Esophagus (tissue), 2 donors: Measurements from ENCODE around the gene PBX3. TPM values are rescaled to one million over a fixed set of nuclear protein-coding genes. Genes with fewer than 3 reads are reported as not detected.

Experiments used
- H3K27ac ChIP-seq, 2 donors: one replicate each; pipeline ENCODE4 v1.5.1; 2013; ENCODE audit warnings: low read depth in 2 of 2, mild to moderate bottlenecking in 2 of 2, inconsistent platforms in 1 of 2, low read length in 1 of 2, moderate library complexity in 1 of 2
- H3K27me3 ChIP-seq, 2 donors: one replicate each; pipeline ENCODE4 v1.6.1; 2013; ENCODE audit warnings: low read length in 2 of 2, control low read depth in 1 of 2, mild to moderate bottlenecking in 1 of 2; ENCODE audit not compliant: insufficient read depth in 2 of 2, control insufficient read depth in 1 of 2
- H3K36me3 ChIP-seq, 2 donors: one replicate each; pipeline ENCODE4 v1.6.1; 2013; ENCODE audit warnings: low read length in 1 of 2; ENCODE audit not compliant: control insufficient read depth in 2 of 2, insufficient read depth in 2 of 2
- H3K4me1 ChIP-seq, 2 donors: one replicate each; pipeline ENCODE4 v1.6.1; 2013; ENCODE audit warnings: low read length in 1 of 2; ENCODE audit not compliant: control insufficient read depth in 2 of 2, insufficient read depth in 2 of 2
- H3K4me3 ChIP-seq, 2 donors: one replicate each; pipeline ENCODE4 v1.5.1; 2013; ENCODE audit warnings: low read length in 2 of 2, mild to moderate bottlenecking in 2 of 2, low read depth in 1 of 2, moderate library complexity in 1 of 2
- H3K9me3 ChIP-seq, 2 donors: one replicate each; pipeline ENCODE4 v1.6.1; 2013; ENCODE audit warnings: mild to moderate bottlenecking in 2 of 2, low read depth in 1 of 2, low read length in 1 of 2, moderate library complexity in 1 of 2; ENCODE audit not compliant: control insufficient read depth in 2 of 2, insufficient read depth in 1 of 2
- WGBS, 2 donors: extraction: QIAGEN DNeasy Blood & Tissue Kit; methylation state at CpG; one replicate each; pipeline ENCODE4 v1.1.7; 2013; 5-methylcytosine and 5-hydroxymethylcytosine counted together
- polyA plus RNA-seq, 2 donors: library from polyadenylated mRNA; stranded (reverse); fragments of 200-250 nt; gene quantifications; one replicate each; pipeline ENCODE4 v1.2.3, GENCODE V29; 2013
- donor health status: healthy with polysubstance abuse.
- donor health status: Bipolar disorder and iron deficiency.

Gene PBX3
- polyA plus RNA-seq, 2 donors, result 3.5 to 6.9 TPM

DNA sequence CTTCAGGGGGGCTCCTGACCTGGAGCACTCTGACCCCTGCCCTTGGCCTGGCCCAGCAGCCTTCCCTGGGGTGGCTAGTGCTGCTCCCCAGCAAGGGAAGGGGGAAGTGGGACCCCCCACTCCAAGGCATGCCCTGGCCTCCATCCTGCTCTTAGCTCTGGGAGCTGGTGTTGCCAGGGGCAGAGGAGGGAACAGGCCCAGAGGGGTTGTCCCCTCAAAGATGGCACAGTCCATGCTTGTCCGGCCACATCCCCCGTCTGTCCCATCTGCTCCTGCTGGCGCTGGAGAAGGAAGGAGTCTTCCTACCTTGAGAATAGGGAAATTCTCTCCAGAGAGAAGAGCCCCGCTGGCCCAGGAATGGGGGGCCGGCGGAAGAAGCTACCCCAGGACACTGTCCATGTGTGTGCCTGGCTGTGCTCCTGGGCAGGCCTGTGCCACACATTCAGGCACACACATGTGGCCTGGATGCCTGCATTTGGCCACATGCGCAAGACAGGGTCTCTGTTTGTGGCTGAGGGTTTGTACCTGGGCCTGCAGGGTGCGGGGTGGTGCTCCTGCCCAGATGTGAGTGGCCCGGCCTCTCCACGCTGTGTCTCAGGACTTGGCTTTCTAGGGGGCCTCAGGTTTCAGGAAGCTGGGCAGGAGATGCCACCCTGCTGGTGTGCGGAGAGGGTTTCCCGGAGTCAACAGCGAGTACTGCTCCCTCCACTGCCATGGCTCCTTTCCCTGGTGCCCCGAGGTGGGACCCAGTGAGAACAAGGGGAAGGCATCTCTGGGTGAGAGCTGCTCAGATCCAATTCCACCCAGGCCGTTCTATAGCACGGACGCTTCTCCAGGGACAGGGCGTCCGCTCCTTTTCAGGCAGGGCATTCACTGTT is 247.1 kb downstream of the PBX3 start:
- H3K36me3 ChIP-seq, result no peaks in the 10 kb centered on the region
- H3K4me3 ChIP-seq, result no peak overlapping the region
- 93 to 95% methylated on average over 19 of the region's 19 CpGs for WGBS, 2 donors
- H3K9me3 ChIP-seq, result no peaks in the 10 kb centered on the region
- H3K4me1 ChIP-seq, result no peaks in the 10 kb centered on the region
- H3K27me3 ChIP-seq, result no peaks in the 10 kb centered on the region
- no peak overlapping the region for H3K27ac ChIP-seq

DNA sequence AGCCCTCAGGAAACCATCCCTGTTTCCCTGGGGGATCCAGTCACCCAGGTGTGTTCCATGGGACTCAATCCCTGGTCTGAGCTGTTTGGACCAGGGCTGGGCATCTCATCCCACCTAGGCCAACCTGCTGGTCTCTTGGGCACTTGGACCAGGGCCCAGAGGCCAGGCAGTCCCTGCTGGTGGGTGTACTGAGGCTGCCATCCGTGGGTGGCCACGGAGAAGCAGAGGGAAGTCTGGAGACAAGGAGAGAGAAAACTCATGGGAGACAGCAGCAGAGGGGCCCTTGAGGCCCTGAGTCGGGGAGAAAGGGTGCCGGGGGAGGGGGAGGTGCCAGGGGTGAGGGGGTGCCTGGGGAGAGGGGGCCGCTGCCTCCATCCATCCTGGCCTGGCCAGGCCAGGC is 247.8 kb downstream of the PBX3 start:
- Histone ChIP-seq H3K4me3 (no peak overlapping the region), H3K27me3 (no peaks in the 10 kb centered on the region), H3K9me3 (no peaks in the 10 kb centered on the region), H3K27ac (no peak overlapping the region), H3K36me3 (no peaks in the 10 kb centered on the region), H3K4me1 (no peaks in the 10 kb centered on the region)
- WGBS, 2 donors, result 83 to 86% methylated on average over 5 of the region's 5 CpGs

DNA sequence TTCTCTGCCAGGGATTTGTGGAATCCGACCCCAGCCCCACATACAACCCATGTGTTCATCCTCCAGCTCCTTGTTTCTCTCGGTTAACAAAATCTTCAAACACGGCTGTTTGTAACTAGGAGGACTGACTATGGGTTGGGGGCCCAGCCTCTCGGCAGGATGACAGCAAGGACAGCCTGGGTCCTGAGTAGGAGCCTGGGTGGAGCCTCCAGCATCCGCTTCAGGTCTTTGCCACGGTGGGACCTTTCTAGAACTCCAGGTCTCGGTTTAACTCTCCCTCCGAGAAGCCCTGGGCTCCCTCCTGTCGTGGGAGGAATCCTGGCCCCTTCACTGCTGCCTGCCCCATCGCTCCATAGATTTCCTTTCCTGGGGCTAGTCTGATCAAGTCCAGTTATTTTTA is 248.5 kb downstream of the PBX3 start:
- 85 to 87% methylated on average over 10 of the region's 10 CpGs for WGBS, 2 donors
- no peaks in the 10 kb centered on the region for H3K4me1 ChIP-seq
- H3K27ac ChIP-seq, result no peak overlapping the region
- H3K4me3 ChIP-seq, result no peak overlapping the region
- no peaks in the 10 kb centered on the region for H3K9me3 ChIP-seq
- H3K27me3 ChIP-seq, result no peaks in the 10 kb centered on the region
- H3K36me3 ChIP-seq, result no peaks in the 10 kb centered on the region

DNA sequence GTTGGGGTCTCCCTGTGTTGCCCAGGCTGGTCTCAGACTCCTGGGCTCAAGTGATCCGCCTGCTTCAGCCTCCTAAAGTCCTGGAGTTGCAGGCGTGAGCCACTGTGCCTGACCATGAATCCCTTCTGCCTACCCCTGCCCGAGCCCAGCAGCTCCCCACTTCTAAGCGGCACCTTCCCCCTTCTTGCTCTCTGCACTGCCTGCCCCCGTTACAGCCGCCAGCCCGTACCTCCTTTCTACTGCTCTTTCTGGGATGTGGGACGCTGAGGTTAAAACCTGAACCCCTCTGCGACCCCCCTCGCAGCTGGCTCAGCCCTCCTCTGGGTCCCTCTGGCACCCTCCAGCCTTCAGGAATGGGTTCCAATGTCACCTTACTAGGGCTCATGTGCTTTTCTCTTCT is 249.6 kb downstream of the PBX3 start:
- H3K4me1 ChIP-seq, result no peaks in the 10 kb centered on the region
- no peaks in the 10 kb centered on the region for H3K27me3 ChIP-seq
- WGBS, 2 donors, result 85 to 92% methylated on average over 10 of the region's 10 CpGs
- no peaks in the 10 kb centered on the region for H3K36me3 ChIP-seq
- H3K4me3 ChIP-seq, result no peak overlapping the region
- H3K9me3 ChIP-seq, result no peaks in the 10 kb centered on the region
- no peak overlapping the region for H3K27ac ChIP-seq

DNA sequence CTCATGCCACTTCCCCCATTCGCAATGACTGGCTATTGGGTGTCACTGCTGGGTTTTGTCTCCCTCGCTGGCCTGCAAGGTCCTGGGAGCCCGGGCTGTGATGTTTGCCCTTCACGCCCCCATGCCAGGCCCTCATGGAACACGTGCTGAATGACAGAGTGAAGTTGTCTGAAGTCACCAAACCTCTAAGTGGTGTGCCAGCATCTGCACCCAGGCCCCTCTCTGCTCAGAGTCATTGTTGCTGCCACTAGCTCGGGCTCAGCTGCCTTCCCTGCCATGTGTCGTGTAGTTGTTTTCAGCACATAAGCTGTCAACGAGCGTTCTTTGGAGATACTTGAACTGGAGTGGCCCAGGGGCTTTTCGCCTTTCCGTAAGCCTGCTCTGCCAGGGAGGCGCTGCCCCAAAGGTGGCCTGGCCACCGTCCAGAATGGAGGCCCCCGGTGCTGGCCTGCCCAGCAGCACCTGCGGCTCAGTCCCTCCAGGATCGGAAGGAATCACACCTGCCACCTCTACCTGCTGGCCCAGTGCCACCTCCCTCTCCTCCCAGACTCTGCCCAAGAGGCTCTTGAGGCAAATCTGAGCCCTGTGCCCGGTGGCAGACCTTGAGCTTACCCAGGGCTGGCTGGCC is 250.1 kb downstream of the PBX3 start:
- H3K27me3 ChIP-seq, result no peaks in the 10 kb centered on the region
- no peaks in the 10 kb centered on the region for H3K4me1 ChIP-seq
- 74 to 75% methylated on average over 17 of the region's 17 CpGs for WGBS, 2 donors
- H3K27ac ChIP-seq, result no peak overlapping the region
- H3K9me3 ChIP-seq, result no peaks in the 10 kb centered on the region
- H3K36me3 ChIP-seq, result no peaks in the 10 kb centered on the region
- H3K4me3 ChIP-seq, result no peak overlapping the region

DNA sequence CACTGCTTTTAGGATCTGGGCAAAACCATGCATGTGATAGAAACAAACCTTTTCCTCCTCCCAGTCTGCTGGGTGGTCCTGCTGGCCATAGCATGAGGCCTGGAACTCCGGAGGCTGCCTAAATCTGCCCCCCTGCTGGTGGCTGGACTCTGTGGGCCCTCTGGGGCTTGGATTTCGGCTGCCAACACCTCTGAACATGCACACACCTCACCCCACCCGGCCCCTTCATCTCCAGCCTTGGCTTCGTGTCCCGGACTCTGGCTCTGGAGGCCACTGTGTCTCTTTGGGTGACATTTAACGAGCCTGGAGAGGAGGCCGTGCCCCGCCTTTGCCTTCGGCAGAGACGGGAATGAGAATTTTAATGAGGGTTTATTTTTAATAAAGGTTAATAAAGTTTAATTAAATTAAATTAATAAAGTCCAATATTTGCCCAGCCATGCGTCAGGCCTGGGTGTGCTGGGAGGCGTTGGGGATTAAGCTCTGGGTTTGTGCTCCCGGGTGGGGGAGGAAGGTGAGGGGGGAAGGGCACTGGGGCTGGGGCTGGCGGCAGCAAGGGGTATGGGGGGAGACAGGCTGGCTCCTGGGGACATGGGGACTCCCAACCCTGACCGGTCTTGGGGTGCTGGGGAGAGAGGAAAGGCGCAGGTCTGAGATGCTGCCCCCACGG is 251.8 kb downstream of the PBX3 start:
- Histone ChIP-seq H3K4me1 (no peaks in the 10 kb centered on the region), H3K27ac (no peak overlapping the region), H3K27me3 (no peaks in the 10 kb centered on the region), H3K9me3 (no peaks in the 10 kb centered on the region), H3K4me3 (no peak overlapping the region), H3K36me3 (no peaks in the 10 kb centered on the region)
- WGBS, 2 donors, result 76 to 82% methylated on average over 17 of the region's 17 CpGs

DNA sequence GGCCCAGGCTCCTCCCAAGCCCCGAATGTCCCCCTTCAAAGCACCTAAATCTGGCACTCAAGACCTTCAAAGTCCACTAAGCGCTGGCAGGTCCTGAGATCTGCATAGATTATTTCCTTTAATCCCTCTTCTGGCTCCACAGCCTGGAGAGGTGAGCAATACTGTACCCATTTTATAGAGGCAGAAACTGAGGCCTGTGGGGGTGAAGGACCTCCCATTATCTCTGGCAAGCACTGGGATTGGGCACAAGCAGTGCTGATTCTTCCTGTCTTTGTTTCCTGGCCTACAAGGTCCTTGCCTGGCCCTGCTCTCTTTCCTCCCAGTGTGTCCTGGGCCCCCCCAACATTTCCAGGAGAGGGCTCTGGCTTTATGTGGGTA is 252.3 kb downstream of the PBX3 start:
- Histone ChIP-seq H3K36me3 (no peaks in the 10 kb centered on the region), H3K27me3 (no peaks in the 10 kb centered on the region), H3K27ac (no peak overlapping the region), H3K9me3 (no peaks in the 10 kb centered on the region), H3K4me1 (no peaks in the 10 kb centered on the region), H3K4me3 (no peak overlapping the region)
- 67 to 72% methylated on average over 2 of the region's 2 CpGs for WGBS, 2 donors

DNA sequence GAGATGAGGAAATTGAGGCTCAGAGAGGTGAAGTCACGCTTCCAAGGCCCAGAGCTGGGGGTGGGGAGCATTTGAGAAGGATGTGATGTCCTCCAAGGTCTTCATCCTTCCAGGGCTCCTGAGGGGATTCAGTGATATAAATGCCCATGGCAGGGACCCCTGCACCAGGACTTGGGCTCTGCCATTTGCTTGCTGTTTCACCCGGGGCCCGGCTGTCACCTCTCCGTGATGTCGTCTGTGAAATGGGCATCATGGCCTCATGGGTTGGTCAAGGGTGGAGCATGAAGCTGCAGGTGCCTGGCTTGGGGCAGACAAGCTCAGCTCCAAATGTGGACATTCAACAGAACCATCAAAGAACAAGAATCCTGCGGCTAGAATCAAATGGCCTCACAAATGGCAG is 253.1 kb downstream of the PBX3 start:
- no peaks in the 10 kb centered on the region for H3K4me1 ChIP-seq
- no peaks in the 10 kb centered on the region for H3K9me3 ChIP-seq
- no peaks in the 10 kb centered on the region for H3K36me3 ChIP-seq
- 92% methylated on average over 6 of the region's 6 CpGs for WGBS, 2 donors
- no peaks in the 10 kb centered on the region for H3K27me3 ChIP-seq
- H3K4me3 ChIP-seq, result no peak overlapping the region
- H3K27ac ChIP-seq, result no peak overlapping the region

DNA sequence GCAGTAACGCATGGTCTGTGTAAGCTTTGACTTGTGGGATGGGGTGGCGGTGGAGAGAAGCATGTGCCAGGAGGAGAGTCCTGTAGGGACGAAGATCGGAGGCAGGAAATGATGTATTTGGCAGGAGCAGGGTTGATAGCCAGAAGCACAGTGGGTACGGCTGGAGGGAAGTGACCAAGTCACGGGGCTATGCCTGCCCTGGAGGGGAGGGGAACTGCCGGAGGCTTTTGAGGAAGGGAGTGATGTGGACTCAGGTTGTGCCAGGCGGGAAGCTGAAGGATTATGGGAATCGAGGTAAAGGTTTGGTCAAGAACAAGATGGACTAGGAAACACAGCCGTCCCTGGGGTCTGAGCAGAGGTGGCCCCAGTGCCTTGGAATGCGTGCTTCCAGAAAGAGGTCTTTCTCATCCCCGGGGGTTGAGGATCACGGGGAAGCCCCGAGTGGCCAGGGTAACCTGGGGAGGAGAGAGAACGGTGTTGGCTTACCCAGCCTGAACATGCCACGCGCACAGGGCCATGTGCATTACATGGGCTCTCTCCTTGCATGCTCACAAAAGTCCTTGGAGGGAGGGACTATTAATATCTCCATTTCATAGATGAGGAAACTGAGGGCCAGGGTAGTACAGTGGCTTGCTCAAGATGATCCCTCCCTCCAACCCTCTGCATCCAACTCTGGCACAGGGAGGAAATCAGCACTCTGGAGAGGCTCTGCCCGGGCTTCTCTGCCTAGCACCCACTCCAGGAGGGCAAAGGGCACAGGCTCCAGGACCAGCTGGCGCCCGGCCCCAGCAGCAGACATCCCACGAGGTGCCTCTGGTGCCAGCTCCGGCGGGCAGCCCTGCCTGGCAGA is 253.8 kb downstream of the PBX3 start:
- H3K4me1 ChIP-seq, result no peaks in the 10 kb centered on the region
- no peak overlapping the region for H3K27ac ChIP-seq
- H3K4me3 ChIP-seq, result no peak overlapping the region
- WGBS, 2 donors, result 71% methylated on average over 23 of the region's 23 CpGs
- H3K36me3 ChIP-seq, result no peaks in the 10 kb centered on the region
- H3K9me3 ChIP-seq, result no peaks in the 10 kb centered on the region
- H3K27me3 ChIP-seq, result no peaks in the 10 kb centered on the region
